ENCODE measurements around the gene IL20RA.

The IL20RA gene

GRCh38 chr6:137045222-137045789 lies 541 bp upstream of the IL20RA start:
- H3K4me3 ChIP-seq (replicated peaks; ENCODE audit: low read depth, low read length) = no peak overlapping the region
- DNase-seq (ENCODE audit: extremely low read depth, low read depth) = no peak
- no peak for TF ChIP-seq CTCF (IDR thresholded peaks at IDR 0.05; ENCODE audit: low read depth, low read length, missing control alignments)

GRCh38 chr6:137043710-137044365 lies 927 bp downstream of the IL20RA start:
- peak overlapping the region; percentile 59 for H3K4me3 ChIP-seq (replicated peaks; ENCODE audit: low read depth, low read length)
- no peak for TF ChIP-seq CTCF (IDR thresholded peaks at IDR 0.05; ENCODE audit: low read depth, low read length, missing control alignments)
- no peak for DNase-seq (ENCODE audit: extremely low read depth, low read depth)

- no peak for TF ChIP-seq CTCF (IDR thresholded peaks at IDR 0.05; ENCODE audit: low read depth, low read length, missing control alignments)
- no peak overlapping the region for H3K4me3 ChIP-seq (replicated peaks; ENCODE audit: low read depth, low read length)
- no peak for DNase-seq (ENCODE audit: extremely low read depth, low read depth)
Observed at GRCh38 chr6:137040393-137040792, 4.4 kb downstream of the IL20RA start.

GRCh38 chr6:137039010-137039409 lies 5.8 kb downstream of the IL20RA start:
- DNase-seq (ENCODE audit: extremely low read depth, low read depth) = no peak
- no peak overlapping the region for H3K4me3 ChIP-seq (replicated peaks; ENCODE audit: low read depth, low read length)
- no peak for TF ChIP-seq CTCF (IDR thresholded peaks at IDR 0.05; ENCODE audit: low read depth, low read length, missing control alignments)

GRCh38 chr6:137036566-137037300 lies 8.0 kb downstream of the IL20RA start:
- no peak for TF ChIP-seq CTCF (IDR thresholded peaks at IDR 0.05; ENCODE audit: low read depth, low read length, missing control alignments)
- no peak for DNase-seq (ENCODE audit: extremely low read depth, low read depth)
- H3K4me3 ChIP-seq (replicated peaks; ENCODE audit: low read depth, low read length) = no peak overlapping the region

GRCh38 chr6:137033828-137034227 lies 10.9 kb downstream of the IL20RA start:
- no peak overlapping the region for H3K4me3 ChIP-seq (replicated peaks; ENCODE audit: low read depth, low read length)
- no peak for TF ChIP-seq CTCF (IDR thresholded peaks at IDR 0.05; ENCODE audit: low read depth, low read length, missing control alignments)
- no peak for DNase-seq (ENCODE audit: extremely low read depth, low read depth)
